BE2C (cell line): ENCODE data around the gene CDC25B.

Source experiments
- DNase-seq: peaks from one replicate; pipeline ENCODE4 v3.0.0-alpha.2; 2020
- H3K27me3 ChIP-seq: fragments of 250-450 bp; sonication (Bioruptor Pico); 2 replicates; pipeline ENCODE4 v1.5.1; 2020; ENCODE audit warnings: mild to moderate bottlenecking
- H3K36me3 ChIP-seq: fragments of 250-450 bp; sonication (Bioruptor Pico); 2 replicates; pipeline ENCODE4 v1.5.1; 2020; ENCODE audit warnings: mild to moderate bottlenecking
- H3K4me1 ChIP-seq: fragments of 250-450 bp; sonication (Bioruptor Pico); 2 replicates; pipeline ENCODE4 v1.5.1; 2020
- H3K4me3 ChIP-seq: 2 replicates; pipeline ENCODE4 v1.5.1; 2011; ENCODE audit warnings: low read depth, low read length
- H3K9me3 ChIP-seq: fragments of 250-450 bp; sonication (Bioruptor Pico); 2 replicates; pipeline ENCODE4 v1.5.1; 2020
- CTCF ChIP-seq: IDR thresholded peaks from 2 replicates; pipeline ENCODE4 v1.5.1; 2012; ENCODE audit warnings: mild to moderate bottlenecking, low read depth, low read length

CDC25B gene

GRCh38 chr20:3777381-3777715, 18.8 kb upstream of the CDC25B start:
- Histone ChIP-seq H3K9me3 (no peaks in the 10 kb centered on the region), H3K27me3 (peaks cover 7% of the 10 kb centered on the region), H3K36me3 (no peaks in the 10 kb centered on the region), H3K4me1 (no peaks in the 10 kb centered on the region), H3K4me3 (peak overlapping the region; percentile 60)
- TF ChIP-seq CTCF = no peak
- DNase-seq = no peak

DNA sequence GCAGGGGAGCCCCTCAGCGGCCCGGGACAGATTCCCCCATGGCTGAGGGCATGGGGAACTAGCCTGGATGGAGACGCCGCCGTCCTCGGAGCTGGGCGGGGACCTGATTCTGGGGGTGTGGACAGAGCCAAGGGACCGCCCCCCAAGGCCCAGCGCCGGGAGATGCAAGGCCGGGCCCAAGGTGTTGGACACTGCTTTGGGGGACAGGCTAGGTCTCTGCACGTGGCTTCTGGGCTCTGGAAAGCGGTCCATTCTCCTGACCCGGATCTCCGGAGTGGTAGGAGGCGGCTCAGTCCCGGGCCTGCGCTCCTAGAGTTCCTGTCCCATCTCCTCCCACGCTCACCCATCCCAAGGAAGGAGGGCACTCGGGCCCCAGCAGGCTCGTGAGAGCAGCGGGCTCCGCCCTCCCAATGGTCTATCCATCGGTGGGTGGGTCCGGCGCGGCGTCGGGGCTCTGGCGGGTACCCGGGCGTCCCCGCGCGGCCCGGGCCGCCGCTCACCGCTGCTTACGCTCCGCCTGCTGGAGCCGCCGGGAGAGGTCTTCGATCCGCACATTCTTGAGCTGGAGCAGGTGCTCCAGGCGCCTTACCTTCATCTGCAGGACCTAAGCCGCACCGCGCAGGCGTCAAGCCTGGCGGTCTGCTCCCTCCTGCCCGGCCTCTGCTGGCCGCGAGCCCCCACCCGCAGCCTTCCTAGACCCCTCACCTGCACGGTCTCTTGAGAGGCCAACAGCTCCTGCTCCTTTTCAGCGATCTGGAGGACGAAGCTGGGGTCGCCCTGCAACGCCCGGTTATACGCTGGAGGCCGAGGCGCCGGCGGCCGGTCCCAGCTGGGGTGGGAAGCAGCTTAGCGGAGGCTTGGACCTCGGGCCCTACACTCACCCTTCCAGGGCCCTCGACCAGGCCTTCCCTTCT, 18.1 kb upstream of the CDC25B start:
- H3K9me3 ChIP-seq = no peaks in the 10 kb centered on the region
- H3K4me3 ChIP-seq = peak overlapping the region; percentile 60
- no peaks in the 10 kb centered on the region for H3K36me3 ChIP-seq
- DNase-seq = peak; percentile 67
- no peaks in the 10 kb centered on the region for H3K4me1 ChIP-seq
- peaks cover 7% of the 10 kb centered on the region for H3K27me3 ChIP-seq
- no peak for TF ChIP-seq CTCF

- Histone ChIP-seq H3K27me3 (peaks cover 7% of the 10 kb centered on the region), H3K36me3 (no peaks in the 10 kb centered on the region; the same call in 1 of the 2 replicates), H3K4me3 (no peak overlapping the region), H3K9me3 (no peaks in the 10 kb centered on the region), H3K4me1 (no peaks in the 10 kb centered on the region)
- no peak for DNase-seq
- no peak for TF ChIP-seq CTCF
Observed at GRCh38 chr20:3778976-3779375, 17.1 kb upstream of the CDC25B start.

DNA sequence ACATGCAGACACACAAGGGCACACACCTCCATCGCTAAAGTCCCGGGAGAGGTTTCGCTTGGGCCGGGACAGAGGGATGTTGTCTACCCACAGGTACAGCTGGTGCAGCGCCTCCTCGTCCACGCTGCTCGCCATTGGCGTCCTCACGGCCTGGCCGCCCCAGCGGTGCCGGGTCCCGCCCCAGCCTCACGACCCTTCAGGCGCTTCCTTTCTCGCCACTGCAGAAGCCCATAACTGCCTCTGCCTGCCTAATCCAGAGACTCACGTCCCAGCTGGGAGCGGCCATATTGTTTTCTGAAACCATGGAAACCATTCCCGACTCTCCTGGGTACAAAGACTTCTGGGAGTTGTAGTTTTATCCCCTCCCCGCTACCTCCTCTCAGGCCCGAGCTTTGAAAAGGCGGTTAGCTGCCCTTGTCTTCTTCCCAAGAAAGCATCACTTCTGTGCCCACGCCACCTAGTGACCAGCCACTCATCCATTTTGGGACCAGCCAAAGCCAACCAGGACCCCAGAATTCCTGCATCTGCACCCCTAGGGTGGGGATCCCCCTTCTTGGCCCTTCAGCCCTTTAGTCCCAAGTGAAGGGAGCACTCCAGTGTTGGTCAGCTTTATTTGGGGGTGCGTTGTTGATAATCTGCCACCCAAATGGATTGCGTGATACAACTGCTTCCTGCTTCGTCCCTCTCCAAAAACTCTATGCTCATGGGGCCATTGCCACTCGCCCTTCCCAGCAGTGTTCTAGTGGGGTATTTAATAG, 14.8 kb upstream of the CDC25B start, which contains the start of gene SPEF1:
SPEF1 (minus strand) TSS at position 296 of the 758 bp plus-strand sequence; CDS start at position 135, 161 bp downstream.
- Histone ChIP-seq H3K27me3 (peaks cover 7% of the 10 kb centered on the region), H3K9me3 (no peaks in the 10 kb centered on the region), H3K4me3 (peak within 1 kb of the TSS; percentile 58), H3K36me3 (peaks cover 9% of the 10 kb centered on the region), H3K4me1 (no peaks in the 10 kb centered on the region; the same call in 1 of the 2 replicates)
- peak; percentile 90 for DNase-seq
- peak; percentile 84 for TF ChIP-seq CTCF

DNA sequence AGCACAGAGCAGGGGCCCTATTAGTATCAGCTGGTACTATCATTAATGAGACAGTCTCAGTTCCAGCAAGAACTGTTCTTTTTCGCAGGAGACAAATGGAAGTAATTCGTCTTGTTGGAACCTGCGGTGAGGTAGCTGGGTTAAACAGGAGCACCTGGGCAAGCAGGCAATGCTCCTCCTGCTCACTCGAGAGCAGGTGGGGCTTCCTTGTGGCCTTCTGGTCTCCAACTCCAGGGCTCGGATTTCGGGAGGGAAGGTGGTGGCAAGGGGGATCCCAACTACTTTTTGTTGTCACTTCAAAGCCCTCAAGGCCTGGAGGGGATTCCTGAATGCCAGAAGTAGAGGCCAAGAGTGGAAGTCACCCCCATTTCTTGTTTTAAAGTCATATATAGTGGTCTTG, 13.5 kb upstream of the CDC25B start:
- Histone ChIP-seq H3K27me3 (peaks cover 6% of the 10 kb centered on the region), H3K9me3 (no peaks in the 10 kb centered on the region), H3K4me3 (no peak overlapping the region), H3K36me3 (peaks cover 9% of the 10 kb centered on the region), H3K4me1 (no peaks in the 10 kb centered on the region; the same call in 1 of the 2 replicates)
- no peak for DNase-seq
- no peak for TF ChIP-seq CTCF
